NCI-H2227 (cell line): Measurements from ENCODE around the gene ADAMTS9.

Experiments used
- DNase-seq: peaks from one replicate; lab custom pipeline; 2025; ENCODE audit not compliant: unreplicated experiment; lab: John Stamatoyannopoulos, UW

Gene ADAMTS9

GRCh38 chr3:64578797-64579196, 109.0 kb downstream of the ADAMTS9 start:
- DNase-seq, result no peak

- DNase-seq, result no peak
Measured at GRCh38 chr3:64578062-64578770, 109.6 kb downstream of the ADAMTS9 start.

- no peak for DNase-seq
Measured at GRCh38 chr3:64576211-64576775, 111.5 kb downstream of the ADAMTS9 start.

- DNase-seq, result no peak
Measured at GRCh38 chr3:64575211-64575844, 112.5 kb downstream of the ADAMTS9 start.

- no peak for DNase-seq
Measured at GRCh38 chr3:64574194-64574593, 113.6 kb downstream of the ADAMTS9 start.

GRCh38 chr3:64571982-64572381, 115.8 kb downstream of the ADAMTS9 start:
- DNase-seq, result no peak

- no peak for DNase-seq
Measured at GRCh38 chr3:64568895-64569517, 118.8 kb downstream of the ADAMTS9 start.

GRCh38 chr3:64566859-64567258, 120.9 kb downstream of the ADAMTS9 start:
- DNase-seq, result no peak

- no peak for DNase-seq
Measured at GRCh38 chr3:64563751-64564150, 124.0 kb downstream of the ADAMTS9 start.

GRCh38 chr3:64561868-64562267, 125.9 kb downstream of the ADAMTS9 start:
- DNase-seq, result no peak

- DNase-seq, result no peak
Measured at GRCh38 chr3:64561325-64561843, 126.4 kb downstream of the ADAMTS9 start.

- no peak for DNase-seq
Measured at GRCh38 chr3:64560791-64561190, 127.0 kb downstream of the ADAMTS9 start.

GRCh38 chr3:64559588-64559987, 128.2 kb downstream of the ADAMTS9 start:
- DNase-seq, result no peak

- no peak for DNase-seq
Measured at GRCh38 chr3:64556046-64556445, 131.8 kb downstream of the ADAMTS9 start.

- no peak for DNase-seq
Measured at GRCh38 chr3:64555351-64555750, 132.4 kb downstream of the ADAMTS9 start.

- peak; percentile 16 for DNase-seq
Measured at GRCh38 chr3:64554096-64554920, 133.5 kb downstream of the ADAMTS9 start.

- DNase-seq, result no peak
Measured at GRCh38 chr3:64552966-64553365, 134.8 kb downstream of the ADAMTS9 start.

GRCh38 chr3:64552160-64552559, 135.6 kb downstream of the ADAMTS9 start:
- DNase-seq, result peak; percentile 55

GRCh38 chr3:64551697-64552096, 136.1 kb downstream of the ADAMTS9 start:
- no peak for DNase-seq

- DNase-seq, result no peak
Measured at GRCh38 chr3:64550745-64551144, 137.1 kb downstream of the ADAMTS9 start.

GRCh38 chr3:64549869-64550268, 137.9 kb downstream of the ADAMTS9 start:
- DNase-seq, result no peak
